ENCODE data around the gene CLCN7. TPM values are rescaled to one million over a fixed set of nuclear protein-coding genes. Genes with fewer than 3 reads are reported as not detected.

Gene CLCN7
- total and polyA plus RNA-seq, 2 of the 4 experiments (the other 2 are of a cell fraction), result 10.8 to 45.2 TPM

GRCh38 chr16:1451702-1452392, 23.0 kb downstream of the CLCN7 start:
- no peak overlapping the region for H3K56ac ChIP-seq (ENCODE audit: extremely low read depth, insufficient read depth, low read length)
- 95% methylated on average over 14 of the region's 34 CpGs; no CpG with 5 or more reads in 1 of the 2 experiments for WGBS, 2 experiments (ENCODE audit: extremely low coverage in 2 of 2, insufficient read length in 1 of 2)
- H4K20me1 ChIP-seq (ENCODE audit: insufficient read depth, low read length), result no peaks in the 10 kb centered on the region
- H3K18ac ChIP-seq (ENCODE audit: low read depth, low read length), result no peak overlapping the region
- H3K9me1 ChIP-seq (ENCODE audit: insufficient read depth, low read length), result no peaks in the 10 kb centered on the region
- H4K91ac ChIP-seq (ENCODE audit: insufficient read depth, low read depth, low read length), result no peak overlapping the region
- no peak overlapping the region for H2BK5ac ChIP-seq (ENCODE audit: low read depth, low read length, poor library complexity, severe bottlenecking)
- H4K8ac ChIP-seq (ENCODE audit: low read depth in 2 of 2, low read length in 2 of 2), result no peak overlapping the region
- H3K9me3 ChIP-seq (ENCODE audit: control insufficient read depth, insufficient read depth, low read length), result no peaks in the 10 kb centered on the region
- no peak for TF ChIP-seq ELK1 (IDR thresholded peaks at IDR 0.05; ENCODE audit: borderline replicate concordance, low read depth, low read length)
- TF ChIP-seq BHLHE40 (IDR thresholded peaks at IDR 0.05; ENCODE audit: low read depth, low read length), result no peak
- no peak for TF ChIP-seq CEBPB (IDR thresholded peaks at IDR 0.05; ENCODE audit: low read depth, low read length)
- no peak for TF ChIP-seq RFX5 (IDR thresholded peaks at IDR 0.05; ENCODE audit: low read depth, low read length)
- no peak for TF ChIP-seq CTCF (conservative IDR thresholded peaks at IDR 0.05; ENCODE audit: low read depth, low read length)
- TF ChIP-seq MAZ (IDR thresholded peaks at IDR 0.05; ENCODE audit: borderline replicate concordance, low read depth, low read length), result no peak
- TF ChIP-seq FOS (IDR thresholded peaks at IDR 0.05; ENCODE audit: low read depth, low read length), result no peak
- no peak for TF ChIP-seq USF2 (IDR thresholded peaks at IDR 0.05; ENCODE audit: low read depth, low read length)
- TF ChIP-seq CHD1 (IDR thresholded peaks at IDR 0.05; ENCODE audit: low read depth, low read length), result no peak
- TF ChIP-seq MAFK (IDR thresholded peaks at IDR 0.05; ENCODE audit: low read depth, low read length), result no peak
- TF ChIP-seq NFE2L2 (IDR thresholded peaks at IDR 0.05; ENCODE audit: low read depth, low read length), result no peak
- TF ChIP-seq POLR2A (IDR thresholded peaks at IDR 0.05; ENCODE audit: low read depth, low read length), result no peak
- no peak for TF ChIP-seq SMC3 (IDR thresholded peaks at IDR 0.05; ENCODE audit: low read depth, low read length)
- no peak for TF ChIP-seq RCOR1 (IDR thresholded peaks at IDR 0.05; ENCODE audit: insufficient replicate concordance, low read length)
- H3K27ac ChIP-seq (ENCODE audit: insufficient read depth, low read length), result no peak overlapping the region
- DNase-seq (no peak), ATAC-seq (ENCODE audit: low read depth) (no peak)
- H3K9ac ChIP-seq (ENCODE audit: low read depth, low read length), result no peak overlapping the region
- no peaks in the 10 kb centered on the region for H3K27me3 ChIP-seq (ENCODE audit: control insufficient read depth, insufficient read depth, low read length)
- no peak overlapping the region for H2BK15ac ChIP-seq (ENCODE audit: low read depth, low read length)
- no peak overlapping the region for H2AFZ ChIP-seq (replicated peaks; ENCODE audit: low read length, poor library complexity)
- no peak overlapping the region for H2AK9ac ChIP-seq (replicated peaks; ENCODE audit: low read depth, low read length, poor library complexity)
- peaks cover 51% of the 10 kb centered on the region for H3K36me3 ChIP-seq (ENCODE audit: control insufficient read depth, insufficient read depth, low read length)
- no peak overlapping the region for H3K23ac ChIP-seq (ENCODE audit: low read depth, low read length)
- ChIA-PET CTCF (no interaction called here), POLR2A (ENCODE audit: unreplicated experiment) (no interaction called here)
- H3K79me1 ChIP-seq (ENCODE audit: low read depth in 1 of 2, low read length in 2 of 2), result no peaks in the 10 kb centered on the region
- H3K14ac ChIP-seq (replicated peaks; ENCODE audit: low read depth, low read length), result no peak overlapping the region
- dilution Hi-C loops (cut with HindIII; ENCODE audit: low sequenced_read_pairs, unreplicated experiment) (no loop called here), in situ Hi-C loops (cut with MboI; ENCODE audit: low sequenced_read_pairs) (no loop called here), intact Hi-C loops (cut with micrococcal nuclease) (no loop called here)
- no peak overlapping the region for H4K5ac ChIP-seq (ENCODE audit: low read depth, low read length)
- no peak overlapping the region for H3K4ac ChIP-seq (ENCODE audit: low read depth, low read length)
- no peaks in the 10 kb centered on the region for H3K4me1 ChIP-seq (ENCODE audit: control insufficient read depth, insufficient read depth, low read length)
- H3K4me3 ChIP-seq (ENCODE audit: insufficient read depth, low read depth, low read length), result no peak overlapping the region
- no peak overlapping the region for H2BK120ac ChIP-seq (ENCODE audit: low read depth, low read length)
- H2AK5ac ChIP-seq (ENCODE audit: low read depth, low read length), result no peak overlapping the region
- no peak overlapping the region for H3K4me2 ChIP-seq (ENCODE audit: low read depth, low read length)
- H2BK20ac ChIP-seq (ENCODE audit: low read depth, low read length), result no peak overlapping the region
- no TSS peak for BruUV-seq (replicated peaks)

Data from IMR-90 (cell line).